GM13977 (cell line): ENCODE measurements around the gene WDR48.

Source experiments
- DNase-seq: peaks from one replicate; pipeline ENCODE4 v3.0.0; 2012; ENCODE audit warnings: low spot score
- in situ Hi-C: fragments of 300-500 bp; cut with MboI; formaldehyde crosslinking; loops from one replicate; pipeline ENCODE4 v1.12.0; 2022; ENCODE audit warnings: low sequenced_read_pairs, low pct_unique_long_range_greater_than_20kb, mixed read lengths, inconsistent platforms; ENCODE audit not compliant: unreplicated experiment
- TF ChIP-seq, protein P1 (sequence below): IDR thresholded peaks from 2 replicates; pipeline ENCODE4 v1.5.1; 2012; ENCODE audit warnings: mild to moderate bottlenecking, control low read depth; ENCODE audit not compliant: insufficient read depth; ENCODE audit errors: extremely low read depth, missing control alignments

The WDR48 gene

DNA sequence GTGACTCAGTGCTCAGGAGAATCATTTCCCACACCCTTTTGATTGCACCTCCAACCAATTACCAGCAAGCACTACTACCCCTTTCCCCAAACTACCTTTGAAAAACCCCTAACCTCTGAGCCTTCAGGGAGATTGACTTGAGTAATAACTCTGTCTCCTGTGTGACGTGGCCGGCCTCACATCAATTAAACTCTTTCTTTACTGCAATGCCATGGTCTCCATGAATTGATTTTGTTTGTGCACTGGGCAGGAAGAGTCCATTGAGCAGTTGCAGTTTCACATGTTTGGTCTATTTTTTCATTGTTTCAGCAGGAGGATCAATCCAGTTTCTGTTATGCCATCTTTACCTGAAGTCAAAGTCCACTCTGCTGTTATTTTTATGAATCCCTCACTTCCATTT, 32.5 kb upstream of the WDR48 start:
- TF ChIP-seq, protein P1, sequence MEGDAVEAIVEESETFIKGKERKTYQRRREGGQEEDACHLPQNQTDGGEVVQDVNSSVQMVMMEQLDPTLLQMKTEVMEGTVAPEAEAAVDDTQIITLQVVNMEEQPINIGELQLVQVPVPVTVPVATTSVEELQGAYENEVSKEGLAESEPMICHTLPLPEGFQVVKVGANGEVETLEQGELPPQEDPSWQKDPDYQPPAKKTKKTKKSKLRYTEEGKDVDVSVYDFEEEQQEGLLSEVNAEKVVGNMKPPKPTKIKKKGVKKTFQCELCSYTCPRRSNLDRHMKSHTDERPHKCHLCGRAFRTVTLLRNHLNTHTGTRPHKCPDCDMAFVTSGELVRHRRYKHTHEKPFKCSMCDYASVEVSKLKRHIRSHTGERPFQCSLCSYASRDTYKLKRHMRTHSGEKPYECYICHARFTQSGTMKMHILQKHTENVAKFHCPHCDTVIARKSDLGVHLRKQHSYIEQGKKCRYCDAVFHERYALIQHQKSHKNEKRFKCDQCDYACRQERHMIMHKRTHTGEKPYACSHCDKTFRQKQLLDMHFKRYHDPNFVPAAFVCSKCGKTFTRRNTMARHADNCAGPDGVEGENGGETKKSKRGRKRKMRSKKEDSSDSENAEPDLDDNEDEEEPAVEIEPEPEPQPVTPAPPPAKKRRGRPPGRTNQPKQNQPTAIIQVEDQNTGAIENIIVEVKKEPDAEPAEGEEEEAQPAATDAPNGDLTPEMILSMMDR = no peak
- in situ Hi-C loops = loop anchor here (25.0 kb wide), 1 partner anchor 482 kb away; no protein-coding TSS in a partner anchor
- DNase-seq = no peak

DNA sequence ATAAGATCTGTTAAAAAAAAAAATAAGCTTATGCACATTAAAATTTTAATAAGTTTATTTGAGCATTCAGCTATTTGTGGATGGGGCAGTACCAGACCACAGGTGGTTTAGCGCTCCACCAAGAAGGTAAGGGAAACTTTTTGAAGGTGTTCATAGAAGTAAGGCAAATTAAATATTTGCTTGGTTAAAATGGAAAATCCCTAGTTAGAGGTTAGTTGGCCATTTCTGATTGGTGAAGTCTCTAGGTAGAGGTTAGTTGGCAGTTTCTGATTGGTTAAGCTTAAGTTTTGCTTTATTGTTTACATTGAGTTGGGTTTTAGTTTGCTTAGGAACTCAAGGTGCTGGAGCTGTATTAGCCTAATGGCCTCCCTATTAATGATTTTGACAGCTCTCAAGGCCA, 30.8 kb upstream of the WDR48 start:
- in situ Hi-C loops = loop anchor here (25.0 kb wide), 1 partner anchor 484 kb away; no protein-coding TSS in a partner anchor
- TF ChIP-seq, protein P1 = no peak
- DNase-seq = peak; percentile 9

DNA sequence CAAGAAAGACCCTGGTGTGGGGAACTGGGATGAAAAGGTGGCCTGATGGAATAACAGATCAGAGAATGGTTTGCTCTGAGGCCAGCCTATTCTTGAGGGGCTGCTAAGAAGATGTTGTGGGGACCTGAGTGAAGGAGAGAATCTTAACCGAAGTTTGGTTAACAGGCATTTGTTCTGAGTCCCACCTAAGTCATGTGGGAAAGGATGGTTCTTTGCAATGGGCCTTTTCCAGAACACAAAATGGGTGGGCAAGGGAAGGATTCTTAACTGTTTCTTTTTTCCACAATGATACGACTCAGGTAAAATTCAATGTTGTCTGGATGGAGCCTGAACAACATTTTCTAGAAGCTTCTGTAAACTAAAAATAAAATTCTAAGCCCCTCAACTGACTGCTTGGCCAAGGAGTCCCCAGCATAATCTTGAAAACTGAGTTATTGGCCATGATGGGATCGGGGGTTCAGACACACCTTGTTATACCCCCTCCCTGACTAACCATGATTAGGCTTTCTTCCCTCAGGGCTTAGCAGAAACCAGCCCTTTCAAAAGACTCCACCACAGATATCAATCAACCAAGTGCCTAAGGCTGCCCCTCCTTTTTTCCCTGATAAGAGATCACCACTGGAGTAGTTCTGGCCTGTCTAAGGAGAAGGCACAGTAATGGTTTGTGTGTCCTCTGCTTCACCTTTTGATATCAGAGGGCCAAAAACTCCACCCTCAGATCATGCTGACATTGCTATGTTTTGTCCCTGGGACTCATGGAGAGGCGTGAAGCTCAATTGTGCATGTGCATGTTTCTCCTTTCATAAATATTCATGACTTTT, 30.1 kb upstream of the WDR48 start:
- DNase-seq = no peak
- in situ Hi-C loops = loop anchor here (25.0 kb wide), 1 partner anchor 484 kb away; no protein-coding TSS in a partner anchor
- TF ChIP-seq, protein P1 = no peak

DNA sequence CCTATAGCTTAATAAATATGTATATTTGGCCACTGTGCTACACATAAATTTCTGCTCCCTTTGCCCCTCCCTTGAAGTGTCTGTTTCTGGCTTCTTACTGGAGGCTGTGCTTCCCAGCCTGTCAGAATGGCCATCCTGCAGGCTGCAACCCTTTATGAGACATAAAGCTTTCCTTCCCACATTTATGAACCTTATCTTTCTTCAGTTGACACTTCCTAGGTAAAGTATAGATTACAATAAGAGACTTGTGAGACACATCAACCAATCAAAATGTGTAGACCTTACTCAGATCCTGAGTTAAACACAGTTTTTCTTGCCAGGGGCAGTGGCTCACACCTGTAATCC, 29.6 kb upstream of the WDR48 start:
- TF ChIP-seq, protein P1 = no peak
- no peak for DNase-seq
- in situ Hi-C loops = loop anchor here (25.0 kb wide), 1 partner anchor 485 kb away; no protein-coding TSS in a partner anchor

DNA sequence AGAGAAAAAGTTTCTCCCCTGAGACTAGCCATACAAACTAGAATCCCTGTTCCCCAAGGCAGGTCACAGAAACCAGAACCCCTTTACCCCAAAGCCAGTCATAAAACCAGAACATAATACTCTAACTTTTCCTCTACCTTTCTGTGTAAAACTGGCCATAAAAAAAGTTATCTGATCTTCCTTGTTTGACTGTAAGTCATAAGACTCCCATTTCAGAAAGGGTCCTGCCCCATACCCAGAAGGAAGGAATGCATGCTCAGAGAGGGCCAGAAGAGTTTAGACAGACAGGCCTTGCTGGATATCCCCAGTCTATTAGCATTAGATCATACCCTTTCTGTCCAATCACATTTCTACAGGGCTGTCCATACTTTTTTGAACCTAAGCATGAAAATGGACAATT, 27.3 kb upstream of the WDR48 start:
- TF ChIP-seq, protein P1 = no peak
- in situ Hi-C loops = loop anchor here (25.0 kb wide), 1 partner anchor 487 kb away; no protein-coding TSS in a partner anchor
- no peak for DNase-seq

DNA sequence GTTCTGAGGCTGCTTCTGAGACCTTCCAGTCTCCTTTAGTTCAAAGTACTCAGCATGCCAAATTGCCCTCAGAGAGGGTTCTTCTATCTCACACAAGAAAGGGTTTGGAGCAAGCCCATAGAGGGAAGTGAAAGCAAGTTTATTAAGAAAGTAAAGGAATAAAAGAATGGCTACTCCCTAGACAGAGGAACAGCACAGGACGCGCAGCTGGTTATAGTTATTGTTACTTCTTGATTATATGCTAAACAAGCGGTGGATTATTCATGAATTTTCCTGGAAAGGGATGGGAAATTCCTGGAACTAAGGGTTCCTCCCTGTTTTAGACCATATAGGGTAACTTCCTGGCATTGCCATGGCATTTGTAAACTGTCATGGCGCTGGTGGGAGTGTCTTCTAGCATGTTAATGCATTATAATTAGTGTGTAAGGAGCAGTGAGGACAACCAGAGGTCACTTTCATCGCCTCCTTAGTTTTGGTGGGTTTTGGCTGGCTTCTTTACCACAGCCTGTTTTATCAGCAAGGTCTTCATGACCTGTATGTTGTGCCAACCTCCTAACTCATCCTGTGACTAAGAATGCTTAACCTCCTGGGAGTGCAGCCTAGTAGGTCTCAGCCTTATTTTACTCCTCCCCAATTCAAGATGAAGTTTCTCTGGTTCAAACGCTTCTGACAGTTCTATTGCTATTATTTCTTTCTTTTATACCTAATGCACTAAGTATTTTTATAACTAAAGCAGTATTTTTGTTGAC, 26.4 kb upstream of the WDR48 start:
- TF ChIP-seq, protein P1 = no peak
- in situ Hi-C loops = no loop called here
- DNase-seq = no peak
